Hepatic stellate cell (primary cell): ENCODE measurements around the gene TRAF3.
"Not testable (repeated sequence)": the region's sequence is repeated elsewhere in the genome, so short reads cannot be mapped to it uniquely, and the experiment has no call there.

Experiments used
- DNase-seq: peaks from one replicate; pipeline ENCODE4 v3.0.0; 2011; ENCODE audit warnings: low spot score

The TRAF3 gene

DNA sequence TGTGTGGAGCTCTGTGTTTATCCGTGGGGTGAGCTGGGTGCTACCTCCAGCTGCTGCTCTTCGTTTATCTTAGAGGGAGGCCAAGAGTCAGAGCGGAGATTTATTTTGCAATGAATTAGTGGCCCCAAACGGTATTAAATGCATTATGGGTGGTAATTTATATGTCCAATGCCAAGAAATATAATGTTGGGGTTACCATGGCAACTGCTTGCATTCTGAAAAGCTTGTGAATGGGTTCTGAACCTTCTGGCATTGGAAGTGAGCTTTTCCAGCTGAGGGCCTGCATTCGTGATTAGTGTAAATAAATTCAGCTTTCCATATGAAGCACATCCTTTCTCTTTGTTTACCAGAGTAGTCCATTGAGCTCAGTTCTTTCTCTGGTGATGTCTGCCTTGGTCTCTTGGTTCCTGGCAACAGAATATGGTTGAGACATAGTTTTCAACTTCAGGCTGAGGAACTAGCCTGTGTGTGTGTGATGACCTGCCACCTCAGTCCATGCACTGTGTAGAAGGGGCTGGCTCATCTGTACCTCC, 51.8 kb downstream of the TRAF3 start:
- DNase-seq, result no peak

GRCh38 chr14:102830474-102831045, 53.3 kb downstream of the TRAF3 start:
- no peak for DNase-seq

DNA sequence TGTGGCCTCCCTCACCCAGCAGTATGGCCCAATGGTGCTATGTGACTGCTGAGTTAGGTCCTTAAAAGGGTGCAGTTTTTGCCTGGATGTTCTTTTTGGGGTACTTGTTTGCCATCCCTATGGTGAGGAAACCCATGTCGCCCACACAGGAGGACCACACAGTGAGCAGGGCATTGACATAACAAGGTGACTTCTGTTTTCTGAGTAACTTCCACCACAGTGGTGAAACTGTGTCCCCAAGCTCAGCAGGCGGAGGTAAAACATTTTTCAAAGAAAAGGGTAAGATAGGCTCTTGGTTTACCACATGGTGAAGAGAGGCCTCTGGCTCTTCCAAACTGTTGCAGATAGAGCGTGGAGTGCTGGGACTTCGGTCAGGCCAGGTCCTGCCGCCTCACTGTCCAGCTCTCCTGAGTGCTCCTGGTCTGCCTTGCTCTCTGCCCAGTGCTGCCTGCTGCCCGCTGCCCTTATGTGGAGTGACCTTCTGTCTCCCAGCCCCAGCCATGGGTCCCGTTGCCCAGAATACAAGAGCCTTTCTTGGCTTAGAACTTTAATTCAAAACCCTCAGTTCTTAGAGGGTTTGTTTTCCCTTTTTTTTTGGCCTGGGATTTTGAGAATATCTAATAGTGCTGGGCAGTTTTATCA, 54.0 kb downstream of the TRAF3 start:
- DNase-seq, result no peak

DNA sequence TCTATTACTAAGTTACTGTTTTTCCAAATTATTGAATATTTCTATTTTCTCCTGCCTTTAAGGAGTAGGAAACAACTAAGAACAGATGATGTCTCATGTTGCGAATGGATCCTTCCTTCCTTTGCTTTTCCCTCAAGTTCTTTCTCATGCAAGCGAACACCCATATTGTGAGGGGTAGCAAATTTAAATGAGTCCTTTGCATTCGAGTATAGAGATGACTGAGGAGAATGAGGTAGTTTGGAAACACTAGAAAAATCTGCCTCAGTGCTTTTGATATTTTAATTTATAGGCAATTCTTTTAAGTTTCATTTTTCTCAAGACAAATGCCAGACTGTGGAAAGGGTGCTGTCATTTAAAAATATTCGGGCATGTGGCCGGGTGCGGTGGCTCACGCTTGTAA, 56.1 kb downstream of the TRAF3 start:
- no peak for DNase-seq

DNA sequence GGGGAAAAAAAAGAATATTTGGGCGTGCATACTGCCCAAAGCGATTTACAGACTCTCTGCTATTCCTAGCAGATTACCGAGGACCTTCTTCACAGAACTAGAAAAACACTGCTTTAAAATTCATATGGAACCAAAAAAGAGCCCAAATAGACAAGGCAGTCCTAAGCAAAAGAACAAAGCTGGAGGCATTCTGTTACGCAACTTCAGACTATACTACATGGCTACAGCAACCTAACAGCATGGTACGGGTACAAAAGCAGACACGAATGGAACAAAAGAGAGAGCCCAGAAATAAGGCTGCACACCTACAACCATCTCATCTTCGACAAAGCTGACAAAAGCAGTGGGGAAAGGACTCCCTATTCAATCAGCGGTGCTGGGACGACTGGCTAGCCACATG, 56.7 kb downstream of the TRAF3 start:
- no peak for DNase-seq

GRCh38 chr14:102835959-102836358, 58.7 kb downstream of the TRAF3 start:
- DNase-seq, result no peak

DNA sequence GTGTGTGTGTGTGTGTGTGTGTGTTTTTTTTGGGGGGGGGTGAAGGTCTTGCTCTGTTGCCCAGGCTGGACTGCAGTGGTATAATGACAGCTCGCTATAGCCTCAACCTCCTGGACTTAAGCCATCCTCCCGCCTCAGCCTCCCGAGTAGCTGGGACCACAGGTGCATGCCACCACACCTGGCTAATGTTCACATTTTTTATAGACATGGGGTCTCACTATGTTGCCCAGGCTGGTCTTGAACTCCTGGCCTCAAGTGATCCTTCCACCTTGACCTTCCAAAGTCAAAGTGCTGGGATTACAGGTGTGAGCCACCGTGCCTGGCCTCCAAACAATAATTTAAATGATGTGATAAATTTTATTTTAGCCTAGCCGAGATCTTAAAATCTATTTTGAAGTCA, 59.9 kb downstream of the TRAF3 start:
- not testable (repeated sequence) for DNase-seq

GRCh38 chr14:102838501-102838900, 61.3 kb downstream of the TRAF3 start:
- DNase-seq, result no peak

GRCh38 chr14:102840115-102840514, 62.9 kb downstream of the TRAF3 start:
- no peak for DNase-seq

DNA sequence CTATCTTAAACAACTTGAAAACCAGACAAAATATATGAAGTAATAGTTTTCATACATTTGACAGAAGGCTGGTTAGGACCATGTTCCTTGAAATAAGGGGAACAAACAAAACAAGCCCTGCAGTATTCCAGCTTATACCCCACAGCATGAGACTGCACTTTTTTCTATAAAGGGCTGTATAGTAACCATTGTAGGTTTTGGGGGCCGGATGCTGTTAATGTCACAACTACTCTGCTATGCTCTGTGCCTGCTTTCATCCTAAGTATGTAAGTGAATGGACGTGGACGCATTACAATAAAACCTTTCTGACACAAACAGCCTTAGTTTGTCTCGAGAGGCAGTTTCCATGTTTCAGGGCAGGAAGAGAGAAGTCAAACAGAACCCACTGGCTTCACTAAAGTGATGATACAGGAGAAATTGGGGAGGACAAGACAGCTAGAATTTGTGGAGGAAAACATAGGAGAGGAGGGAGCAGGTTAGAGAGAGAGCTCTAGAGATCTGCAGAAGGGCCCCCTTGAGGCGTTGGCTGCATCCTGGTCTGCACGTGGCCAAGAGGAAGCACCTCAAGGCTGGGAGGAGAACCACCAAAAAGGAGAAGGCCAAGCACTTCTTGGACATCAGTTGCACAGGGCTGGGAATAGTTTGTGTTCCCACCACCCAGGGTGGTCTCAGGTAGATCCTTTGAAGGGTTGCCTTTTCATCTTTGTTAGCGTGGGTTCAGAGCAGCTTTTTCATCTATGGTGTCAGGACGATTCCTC, 63.7 kb downstream of the TRAF3 start:
- DNase-seq, result no peak

DNA sequence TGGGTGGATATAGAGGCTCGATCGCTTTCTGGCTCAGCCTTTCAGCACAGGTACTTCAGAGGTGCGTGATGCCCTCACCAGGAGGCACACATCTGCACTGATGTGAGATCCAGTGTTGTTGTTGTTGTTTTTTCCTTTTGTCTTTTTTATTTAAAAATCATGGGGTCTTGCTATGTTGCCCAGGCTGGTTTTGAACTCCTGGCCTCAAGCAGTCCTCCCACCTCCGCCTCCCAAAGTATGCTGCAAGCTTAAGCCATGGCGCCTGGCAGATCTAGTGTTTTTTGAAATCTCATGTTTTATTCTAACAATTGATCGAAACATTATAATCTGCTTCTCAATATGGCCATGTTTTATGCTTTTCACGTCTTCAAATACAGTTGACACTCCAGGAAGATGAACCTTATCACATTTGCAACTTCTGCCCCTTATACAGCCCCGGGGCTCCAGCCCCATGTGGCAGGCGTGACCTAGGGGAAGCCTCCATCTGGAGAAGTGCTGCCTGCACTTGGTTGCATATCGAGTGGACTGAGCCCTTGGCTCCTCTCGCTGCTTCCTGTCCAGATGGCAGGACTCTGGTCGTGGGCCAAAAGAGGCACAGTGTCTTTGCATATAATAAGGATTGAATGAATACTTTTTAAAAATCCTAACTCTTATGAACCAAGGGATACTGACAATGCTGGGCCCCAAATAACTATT, 71.7 kb downstream of the TRAF3 start:
- peak; percentile 38 for DNase-seq

GRCh38 chr14:102849526-102850379, 72.5 kb downstream of the TRAF3 start:
- peak; percentile 33 for DNase-seq

- DNase-seq, result no peak
Observed at GRCh38 chr14:102853648-102854047, 76.4 kb downstream of the TRAF3 start.

DNA sequence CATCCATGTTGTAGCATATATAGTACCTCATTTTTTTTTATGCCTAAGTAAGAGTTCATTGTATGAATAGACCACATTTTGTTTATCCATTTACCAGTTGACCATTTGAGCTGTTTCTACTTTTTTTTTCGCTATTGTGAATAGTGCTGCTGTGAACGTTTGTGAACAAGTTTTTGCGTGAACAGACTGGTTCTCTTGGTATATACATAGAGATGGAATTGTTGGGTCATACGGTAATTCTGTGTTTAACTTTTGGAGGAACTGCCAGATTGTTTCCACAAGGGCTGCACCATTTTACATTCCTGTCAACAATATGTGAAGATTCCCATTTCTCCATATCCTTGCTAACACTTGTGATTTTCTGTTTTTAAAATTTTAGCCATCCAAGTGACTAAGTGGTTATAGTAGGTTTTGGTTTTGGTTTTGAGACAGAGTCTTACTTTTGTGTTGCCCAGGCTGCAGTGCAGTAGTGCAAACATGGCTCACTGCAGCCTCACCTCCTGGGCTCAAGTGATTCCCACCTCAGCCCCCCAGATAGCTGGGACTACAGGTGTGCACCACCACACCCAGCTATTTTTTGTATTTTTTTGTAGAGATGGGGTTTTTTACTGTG, 76.9 kb downstream of the TRAF3 start:
- DNase-seq, result no peak

GRCh38 chr14:102856179-102856578, 78.9 kb downstream of the TRAF3 start:
- DNase-seq, result no peak

GRCh38 chr14:102857444-102857843, 80.2 kb downstream of the TRAF3 start:
- no peak for DNase-seq

- no peak for DNase-seq
Observed at GRCh38 chr14:102859911-102860310, 82.7 kb downstream of the TRAF3 start.

DNA sequence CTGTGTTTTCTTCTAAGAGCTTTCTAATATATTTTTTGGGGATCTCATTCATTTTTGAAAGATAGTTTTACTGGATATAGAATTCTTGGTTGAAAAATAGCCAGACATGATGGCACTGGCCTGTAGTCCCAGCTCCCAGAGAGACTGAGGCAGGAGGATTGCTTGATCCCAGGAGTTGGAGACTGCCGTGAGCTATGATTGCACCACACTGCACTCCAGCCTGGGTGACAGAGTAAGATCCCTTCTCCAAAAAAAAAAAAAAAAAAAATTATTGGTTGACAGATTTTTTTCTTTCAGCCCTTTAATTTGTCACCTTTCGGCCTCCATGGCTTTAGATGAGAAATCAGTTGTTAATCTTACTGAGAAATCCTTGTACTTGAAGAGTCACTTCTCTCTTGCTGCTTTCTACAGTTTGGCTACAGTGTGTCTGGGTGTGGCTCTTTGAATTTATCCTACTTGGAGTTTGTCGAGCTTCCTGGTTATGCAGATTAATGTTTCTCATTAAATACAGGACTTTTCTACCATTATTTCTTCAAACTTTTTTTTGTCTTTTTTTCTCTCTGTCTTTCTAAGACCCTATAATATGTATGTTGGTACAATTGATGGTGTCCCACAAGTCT, 85.0 kb downstream of the TRAF3 start:
- no peak for DNase-seq

DNA sequence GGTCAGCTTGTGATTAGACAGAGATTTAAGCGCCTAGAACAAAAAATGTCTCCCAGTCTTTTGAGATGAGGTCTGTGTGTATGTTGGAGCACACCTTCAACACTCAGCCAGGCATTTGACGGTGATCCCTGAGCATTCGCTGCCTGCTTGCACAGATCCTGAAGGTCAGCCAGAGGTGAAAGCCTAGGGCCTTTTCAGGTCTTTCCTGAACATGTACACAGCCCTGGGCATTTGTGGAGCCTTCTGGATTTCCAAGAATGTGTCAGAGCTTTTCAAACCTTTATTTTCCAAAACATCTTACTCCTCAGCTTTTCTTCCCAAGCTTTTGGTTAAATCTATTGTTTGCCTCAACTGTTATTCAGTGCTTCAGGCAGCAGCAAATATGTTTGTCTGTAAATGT, 86.1 kb downstream of the TRAF3 start:
- no peak for DNase-seq

GRCh38 chr14:102865916-102866315, 88.7 kb downstream of the TRAF3 start:
- not testable (repeated sequence) for DNase-seq
